Fibroblast of peridontal ligament (primary cell): ENCODE measurements around the gene SIM1.

Experiments
- DNase-seq: peaks from one replicate; pipeline ENCODE4 v3.0.0-alpha.2; 2010; ENCODE audit errors: extremely low read depth

Gene SIM1

GRCh38 chr6:100353276-100354015, 111.3 kb downstream of the SIM1 start:
- DNase-seq = no peak

- DNase-seq = no peak
Measured at GRCh38 chr6:100350139-100350538, 114.6 kb downstream of the SIM1 start.

GRCh38 chr6:100349366-100349765, 115.4 kb downstream of the SIM1 start:
- DNase-seq = no peak

GRCh38 chr6:100347901-100348550, 116.7 kb downstream of the SIM1 start:
- DNase-seq = peak; percentile 77

GRCh38 chr6:100346828-100347227, 117.9 kb downstream of the SIM1 start:
- DNase-seq = peak; percentile 81

- no peak for DNase-seq
Measured at GRCh38 chr6:100346203-100346602, 118.5 kb downstream of the SIM1 start.

GRCh38 chr6:100344761-100345160, 120.0 kb downstream of the SIM1 start:
- DNase-seq = no peak

- DNase-seq = no peak
Measured at GRCh38 chr6:100344321-100344720, 120.4 kb downstream of the SIM1 start.

- no peak for DNase-seq
Measured at GRCh38 chr6:100343316-100344077, 121.2 kb downstream of the SIM1 start.

GRCh38 chr6:100342830-100343229, 121.9 kb downstream of the SIM1 start:
- DNase-seq = peak; percentile 26

- no peak for DNase-seq
Measured at GRCh38 chr6:100339574-100340255, 125.0 kb downstream of the SIM1 start.

- DNase-seq = no peak
Measured at GRCh38 chr6:100338090-100338489, 126.6 kb downstream of the SIM1 start.

GRCh38 chr6:100336876-100337275, 127.8 kb downstream of the SIM1 start:
- DNase-seq = no peak

GRCh38 chr6:100335991-100336390, 128.7 kb downstream of the SIM1 start:
- peak; percentile 95 for DNase-seq
